ENCODE measurements around the gene KLHL5. TPM values are rescaled to one million over a fixed set of nuclear protein-coding genes. Genes with fewer than 3 reads are reported as not detected.

KLHL5 gene
- total RNA-seq, 4 donors from 2014 or later, result 5.1 to 13.2 (median 8.3) TPM

- H3K9me3 ChIP-seq, result no peaks in the 10 kb centered on the region
- peak overlapping the region; percentile 98 for H3K4me3 ChIP-seq
- WGBS, result 1% methylated on average over 40 of the region's 82 CpGs
- H3K27ac ChIP-seq, result peak overlapping the region; percentile 95
- no peaks in the 10 kb centered on the region for H3K36me3 ChIP-seq
- no peak for TF ChIP-seq POLR2A (IDR thresholded peaks at IDR 0.05)
- no peak for TF ChIP-seq CTCF (IDR thresholded peaks at IDR 0.05)
- TF ChIP-seq POLR2AphosphoS5 (IDR thresholded peaks at IDR 0.05), result no peak
- TF ChIP-seq EP300 (IDR thresholded peaks at IDR 0.05), result no peak
- no peaks in the 10 kb centered on the region for H3K27me3 ChIP-seq
- DNase-seq (ENCODE audit: low spot score in 2 of 2), result no peak
- H3K4me1 ChIP-seq, result peaks cover 22% of the 10 kb centered on the region
These were observed 16.8 kb upstream of the KLHL5 start for GRCh38 chr4:39044956-39045826.

- Histone ChIP-seq H3K4me3 (peak overlapping the region; percentile 98), H3K27ac (no peak overlapping the region), H3K27me3 (no peaks in the 10 kb centered on the region), H3K36me3 (no peaks in the 10 kb centered on the region), H3K9me3 (no peaks in the 10 kb centered on the region), H3K4me1 (peaks cover 22% of the 10 kb centered on the region)
- no peak for DNase-seq (ENCODE audit: low spot score in 2 of 2)
- 26% methylated on average over 3 of the region's 3 CpGs for WGBS
- no peak for TF ChIP-seq CTCF (IDR thresholded peaks at IDR 0.05)
- no peak for TF ChIP-seq POLR2A (IDR thresholded peaks at IDR 0.05)
- no peak for TF ChIP-seq POLR2AphosphoS5 (IDR thresholded peaks at IDR 0.05)
- no peak for TF ChIP-seq EP300 (IDR thresholded peaks at IDR 0.05)
These were observed 16.2 kb upstream of the KLHL5 start for GRCh38 chr4:39045827-39046221.

GRCh38 chr4:39046249-39046648 lies 15.8 kb upstream of the KLHL5 start:
- Histone ChIP-seq H3K36me3 (no peaks in the 10 kb centered on the region), H3K27me3 (no peaks in the 10 kb centered on the region), H3K4me1 (peaks cover 22% of the 10 kb centered on the region), H3K9me3 (no peaks in the 10 kb centered on the region), H3K4me3 (no peak overlapping the region), H3K27ac (no peak overlapping the region)
- TF ChIP-seq POLR2AphosphoS5 (IDR thresholded peaks at IDR 0.05) (no peak), POLR2A (IDR thresholded peaks at IDR 0.05) (no peak), EP300 (IDR thresholded peaks at IDR 0.05) (no peak), CTCF (IDR thresholded peaks at IDR 0.05) (no peak)
- no peak for DNase-seq (ENCODE audit: low spot score in 2 of 2)
- 70% methylated on average over 8 of the region's 8 CpGs for WGBS

- no peaks in the 10 kb centered on the region for H3K36me3 ChIP-seq
- H3K27ac ChIP-seq, result no peak overlapping the region
- DNase-seq (ENCODE audit: low spot score in 2 of 2), result no peak
- H3K9me3 ChIP-seq, result no peaks in the 10 kb centered on the region
- H3K4me1 ChIP-seq, result peaks cover 22% of the 10 kb centered on the region
- no peaks in the 10 kb centered on the region for H3K27me3 ChIP-seq
- H3K4me3 ChIP-seq, result no peak overlapping the region
- 76% methylated on average over 2 of the region's 2 CpGs for WGBS
- TF ChIP-seq POLR2AphosphoS5 (IDR thresholded peaks at IDR 0.05) (no peak), POLR2A (IDR thresholded peaks at IDR 0.05) (no peak), CTCF (IDR thresholded peaks at IDR 0.05) (no peak), EP300 (IDR thresholded peaks at IDR 0.05) (no peak)
These were observed 14.4 kb upstream of the KLHL5 start for GRCh38 chr4:39047681-39048080.

GRCh38 chr4:39048311-39048710 lies 13.7 kb upstream of the KLHL5 start:
- Histone ChIP-seq H3K4me1 (peaks cover 17% of the 10 kb centered on the region), H3K36me3 (no peaks in the 10 kb centered on the region), H3K4me3 (no peak overlapping the region), H3K27me3 (no peaks in the 10 kb centered on the region), H3K9me3 (no peaks in the 10 kb centered on the region), H3K27ac (no peak overlapping the region)
- no peak for DNase-seq (ENCODE audit: low spot score in 2 of 2)
- 68% methylated on average over 1 of the region's 1 CpG for WGBS
- TF ChIP-seq POLR2A (IDR thresholded peaks at IDR 0.05), result no peak
- TF ChIP-seq EP300 (IDR thresholded peaks at IDR 0.05), result no peak
- TF ChIP-seq CTCF (IDR thresholded peaks at IDR 0.05), result no peak
- no peak for TF ChIP-seq POLR2AphosphoS5 (IDR thresholded peaks at IDR 0.05)
